ENCODE results near the gene KLHL18.

The KLHL18 gene

DNA sequence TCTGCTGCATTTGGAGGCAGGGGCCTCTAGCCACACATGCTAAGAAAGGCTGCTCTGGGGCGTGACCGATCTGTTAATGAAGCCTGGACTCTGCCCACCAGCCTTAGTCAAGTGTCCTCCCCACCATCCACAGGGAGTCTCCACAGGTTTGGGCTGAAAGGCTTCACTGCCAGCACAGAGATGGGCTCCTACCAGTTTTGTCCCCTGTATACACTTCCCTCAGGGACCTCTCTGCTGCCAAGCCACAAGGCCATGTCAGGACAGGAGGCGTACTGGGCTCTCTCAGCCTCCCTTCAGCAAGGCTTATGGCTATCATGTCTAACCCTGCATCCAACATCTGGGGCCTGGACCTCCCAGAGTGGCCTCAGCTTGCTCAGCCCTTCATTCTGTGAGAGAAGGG lies 23.6 kb upstream of the KLHL18 start:
- Histone ChIP-seq H3K27ac (ENCODE audit: low read depth, low read length) (no peak overlapping the region), H3K27me3 (ENCODE audit: control insufficient read depth, insufficient read depth, low read length) (no peaks in the 10 kb centered on the region), H3K4me3 (ENCODE audit: low read length) (no peak overlapping the region), H3K36me3 (ENCODE audit: control insufficient read depth, insufficient read depth, low read length) (no peaks in the 10 kb centered on the region), H3K9ac (ENCODE audit: low read length) (no peak overlapping the region), H3K4me1 (ENCODE audit: control insufficient read depth, insufficient read depth, low read length) (no peaks in the 10 kb centered on the region)

DNA sequence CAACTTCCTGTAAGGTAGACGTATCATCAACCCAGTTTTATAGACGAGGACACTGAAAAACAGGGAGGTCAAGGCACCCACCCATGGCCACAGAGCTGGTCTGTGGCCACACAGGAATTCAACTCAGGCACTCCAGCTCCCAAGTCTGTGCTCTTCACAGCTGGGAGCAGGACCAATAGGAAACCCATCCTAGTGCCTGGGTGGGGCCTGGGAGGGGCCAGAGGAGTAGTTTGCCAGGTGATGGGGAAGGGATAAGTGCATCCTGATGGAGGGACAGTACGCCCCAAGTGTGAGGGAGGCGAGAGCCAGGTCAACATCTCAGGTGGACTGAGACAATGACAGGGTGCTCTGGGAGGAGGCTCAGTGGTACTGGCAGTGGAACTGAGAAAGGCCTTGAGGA lies 22.1 kb upstream of the KLHL18 start:
- Histone ChIP-seq H3K4me1 (ENCODE audit: control insufficient read depth, insufficient read depth, low read length) (no peaks in the 10 kb centered on the region), H3K9ac (ENCODE audit: low read length) (no peak overlapping the region), H3K36me3 (ENCODE audit: control insufficient read depth, insufficient read depth, low read length) (no peaks in the 10 kb centered on the region), H3K27ac (ENCODE audit: low read depth, low read length) (no peak overlapping the region), H3K4me3 (ENCODE audit: low read length) (no peak overlapping the region), H3K27me3 (ENCODE audit: control insufficient read depth, insufficient read depth, low read length) (peaks cover 2% of the 10 kb centered on the region)

DNA sequence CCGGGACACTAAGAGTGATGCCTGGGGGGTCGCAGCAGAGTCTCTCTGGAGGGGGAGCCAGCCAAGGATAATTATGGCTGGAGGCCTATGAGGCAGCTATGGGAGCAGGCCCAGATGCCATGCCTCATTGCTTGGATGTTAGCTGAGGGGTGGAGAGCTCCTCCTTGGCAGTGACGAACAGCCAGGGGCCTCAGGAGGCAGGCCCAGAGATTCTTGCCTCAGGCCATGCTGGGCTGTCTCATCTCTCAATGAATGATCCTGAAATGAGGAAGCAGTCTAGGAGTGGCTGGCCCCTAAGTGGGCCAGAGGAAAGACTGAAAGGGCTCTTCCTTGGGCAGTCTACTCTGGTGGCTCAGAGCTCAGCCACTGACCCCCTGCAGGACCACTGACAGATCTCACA lies 21.4 kb upstream of the KLHL18 start:
- Histone ChIP-seq H3K36me3 (ENCODE audit: control insufficient read depth, insufficient read depth, low read length) (no peaks in the 10 kb centered on the region), H3K4me3 (ENCODE audit: low read length) (no peak overlapping the region), H3K27ac (ENCODE audit: low read depth, low read length) (no peak overlapping the region), H3K27me3 (ENCODE audit: control insufficient read depth, insufficient read depth, low read length) (peaks cover 2% of the 10 kb centered on the region), H3K4me1 (ENCODE audit: control insufficient read depth, insufficient read depth, low read length) (no peaks in the 10 kb centered on the region), H3K9ac (ENCODE audit: low read length) (no peak overlapping the region)

DNA sequence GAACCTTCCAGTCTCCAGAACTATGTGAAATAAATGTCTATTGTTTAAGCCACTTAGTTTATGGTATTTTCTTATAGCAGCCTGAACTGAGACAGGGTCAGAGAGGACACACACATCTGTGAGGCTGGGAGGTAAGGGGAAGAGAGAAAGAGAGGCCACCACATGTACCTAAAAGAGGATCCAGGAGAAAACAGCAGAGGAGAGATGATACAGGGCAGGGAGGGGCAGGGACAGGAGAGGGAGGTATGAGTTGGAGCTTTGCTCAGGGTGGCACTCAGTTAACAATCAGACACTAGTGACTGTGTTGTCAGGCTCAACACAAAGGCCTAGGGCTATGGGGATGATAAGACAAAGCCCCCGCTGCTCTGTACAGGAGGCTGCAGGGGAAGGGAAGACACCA lies 17.7 kb upstream of the KLHL18 start:
- H3K9ac ChIP-seq (ENCODE audit: low read length), result no peak overlapping the region
- no peak overlapping the region for H3K27ac ChIP-seq (ENCODE audit: low read depth, low read length)
- peaks cover 2% of the 10 kb centered on the region for H3K27me3 ChIP-seq (ENCODE audit: control insufficient read depth, insufficient read depth, low read length)
- H3K4me1 ChIP-seq (ENCODE audit: control insufficient read depth, insufficient read depth, low read length), result no peaks in the 10 kb centered on the region
- H3K4me3 ChIP-seq (ENCODE audit: low read length), result no peak overlapping the region
- no peaks in the 10 kb centered on the region for H3K36me3 ChIP-seq (ENCODE audit: control insufficient read depth, insufficient read depth, low read length)

DNA sequence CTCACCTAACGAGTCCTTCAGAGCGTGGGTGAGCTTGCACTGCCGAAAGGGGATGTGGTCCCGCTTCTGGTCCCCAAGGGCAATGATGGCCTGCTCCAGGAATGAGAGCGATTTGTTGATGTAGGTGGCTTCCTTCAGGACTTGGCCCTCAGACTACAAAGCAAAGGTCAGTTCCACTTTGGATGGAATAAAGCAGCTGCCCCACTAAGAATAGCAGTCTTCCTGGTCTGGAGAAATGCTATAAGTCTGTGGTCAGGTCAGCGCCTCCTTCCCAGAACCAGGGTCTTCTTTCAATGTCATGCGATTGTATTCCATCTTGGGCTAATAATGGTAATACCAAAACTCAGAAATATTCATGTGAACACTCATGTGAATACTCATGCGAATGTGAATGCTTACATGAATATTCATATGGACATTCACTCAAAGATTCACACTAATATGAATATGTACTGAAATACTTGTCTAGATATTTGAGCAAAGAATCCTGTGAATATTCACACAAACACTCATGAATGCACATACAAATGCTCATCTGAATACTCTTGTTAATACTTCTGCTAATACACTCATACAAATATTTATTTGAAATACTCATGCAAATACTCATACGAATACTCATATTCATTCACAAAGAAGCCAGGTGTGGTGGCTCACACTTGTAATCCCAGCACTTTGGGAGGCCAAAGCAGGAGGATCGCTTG lies 16.9 kb upstream of the KLHL18 start:
- Histone ChIP-seq H3K4me3 (ENCODE audit: low read length) (no peak overlapping the region), H3K36me3 (ENCODE audit: control insufficient read depth, insufficient read depth, low read length) (no peaks in the 10 kb centered on the region), H3K9ac (ENCODE audit: low read length) (no peak overlapping the region), H3K27me3 (ENCODE audit: control insufficient read depth, insufficient read depth, low read length) (peaks cover 2% of the 10 kb centered on the region), H3K27ac (ENCODE audit: low read depth, low read length) (no peak overlapping the region), H3K4me1 (ENCODE audit: control insufficient read depth, insufficient read depth, low read length) (no peaks in the 10 kb centered on the region)

DNA sequence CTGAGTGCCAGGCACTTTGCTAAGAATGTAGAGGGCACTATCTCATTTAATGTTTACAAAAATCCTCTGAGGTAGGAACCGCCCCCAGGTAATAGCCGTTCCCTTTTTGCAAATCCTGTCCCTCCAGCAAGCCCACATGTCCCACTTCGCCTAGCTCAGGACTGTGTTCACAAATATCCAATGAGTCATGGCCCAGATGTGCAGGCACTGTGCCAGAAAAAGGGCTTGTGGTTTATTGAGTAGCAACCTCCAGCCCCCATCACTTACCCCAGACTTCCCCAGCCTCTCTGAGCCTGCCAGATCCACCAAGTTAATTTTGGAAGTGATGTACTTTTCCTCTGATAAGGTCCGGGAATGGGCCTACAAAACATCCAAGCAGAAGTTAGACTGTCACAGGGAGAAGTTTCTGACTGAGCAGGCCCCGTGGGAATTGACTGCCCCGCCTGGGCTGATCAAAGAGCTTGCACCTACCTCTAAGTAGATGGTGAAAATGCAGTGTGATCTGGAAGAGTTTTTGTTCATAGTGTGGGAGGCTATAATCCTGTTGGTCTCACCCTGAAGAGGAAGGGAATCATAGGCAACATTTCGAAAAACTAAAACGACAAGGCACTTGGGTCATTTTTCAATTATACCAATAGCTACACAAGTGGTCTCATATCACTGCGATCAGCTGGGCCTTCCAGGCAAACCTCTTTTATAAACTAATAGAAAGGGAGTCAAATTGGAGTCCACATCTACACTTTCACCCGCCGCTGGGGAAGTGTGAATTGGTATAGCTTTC lies 15.8 kb upstream of the KLHL18 start:
- no peaks in the 10 kb centered on the region for H3K4me1 ChIP-seq (ENCODE audit: control insufficient read depth, insufficient read depth, low read length)
- H3K9ac ChIP-seq (ENCODE audit: low read length), result no peak overlapping the region
- no peak overlapping the region for H3K27ac ChIP-seq (ENCODE audit: low read depth, low read length)
- no peaks in the 10 kb centered on the region for H3K36me3 ChIP-seq (ENCODE audit: control insufficient read depth, insufficient read depth, low read length)
- H3K4me3 ChIP-seq (ENCODE audit: low read length), result no peak overlapping the region
- peaks cover 2% of the 10 kb centered on the region for H3K27me3 ChIP-seq (ENCODE audit: control insufficient read depth, insufficient read depth, low read length)

DNA sequence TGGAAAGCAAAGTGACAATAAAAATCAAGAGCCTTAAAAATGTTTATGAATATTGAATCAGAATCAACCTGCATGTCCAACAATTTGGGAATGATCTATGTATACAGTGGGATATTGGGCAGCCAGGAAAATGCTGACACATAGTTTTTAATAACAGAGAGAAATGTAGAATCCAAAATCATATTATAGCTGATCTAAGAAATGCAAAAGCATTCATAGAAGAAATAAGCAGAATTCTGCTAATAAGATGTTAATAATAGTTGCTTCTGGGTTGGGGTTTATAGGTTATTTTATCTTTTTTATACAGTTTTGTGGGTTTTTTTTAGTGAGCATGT lies 15.3 kb upstream of the KLHL18 start:
- H3K27me3 ChIP-seq (ENCODE audit: control insufficient read depth, insufficient read depth, low read length), result peaks cover 2% of the 10 kb centered on the region
- H3K4me3 ChIP-seq (ENCODE audit: low read length), result no peak overlapping the region
- H3K27ac ChIP-seq (ENCODE audit: low read depth, low read length), result no peak overlapping the region
- H3K9ac ChIP-seq (ENCODE audit: low read length), result no peak overlapping the region
- H3K36me3 ChIP-seq (ENCODE audit: control insufficient read depth, insufficient read depth, low read length), result no peaks in the 10 kb centered on the region
- no peaks in the 10 kb centered on the region for H3K4me1 ChIP-seq (ENCODE audit: control insufficient read depth, insufficient read depth, low read length)

DNA sequence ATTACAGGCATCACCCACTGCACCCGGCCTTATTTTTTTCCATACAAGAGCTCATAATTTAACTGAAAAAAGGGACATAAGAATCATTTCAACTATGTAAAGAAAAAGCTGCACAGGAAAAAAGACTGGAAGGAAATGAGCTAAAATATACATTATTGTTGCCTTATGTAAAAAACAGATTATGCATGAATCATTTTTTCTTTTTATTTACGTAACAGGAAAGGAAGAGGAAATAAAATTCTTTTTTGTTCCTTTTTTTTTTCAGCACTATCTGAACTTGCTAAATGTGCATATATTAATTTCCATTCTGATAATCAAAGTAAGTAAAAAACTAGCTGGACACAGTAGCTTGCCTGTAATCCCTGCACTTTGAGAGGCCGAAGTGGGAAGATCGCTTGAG lies 12.2 kb upstream of the KLHL18 start:
- H3K27me3 ChIP-seq (ENCODE audit: control insufficient read depth, insufficient read depth, low read length), result no peaks in the 10 kb centered on the region
- no peak overlapping the region for H3K9ac ChIP-seq (ENCODE audit: low read length)
- H3K27ac ChIP-seq (ENCODE audit: low read depth, low read length), result no peak overlapping the region
- no peaks in the 10 kb centered on the region for H3K36me3 ChIP-seq (ENCODE audit: control insufficient read depth, insufficient read depth, low read length)
- no peak overlapping the region for H3K4me3 ChIP-seq (ENCODE audit: low read length)
- H3K4me1 ChIP-seq (ENCODE audit: control insufficient read depth, insufficient read depth, low read length), result no peaks in the 10 kb centered on the region

DNA sequence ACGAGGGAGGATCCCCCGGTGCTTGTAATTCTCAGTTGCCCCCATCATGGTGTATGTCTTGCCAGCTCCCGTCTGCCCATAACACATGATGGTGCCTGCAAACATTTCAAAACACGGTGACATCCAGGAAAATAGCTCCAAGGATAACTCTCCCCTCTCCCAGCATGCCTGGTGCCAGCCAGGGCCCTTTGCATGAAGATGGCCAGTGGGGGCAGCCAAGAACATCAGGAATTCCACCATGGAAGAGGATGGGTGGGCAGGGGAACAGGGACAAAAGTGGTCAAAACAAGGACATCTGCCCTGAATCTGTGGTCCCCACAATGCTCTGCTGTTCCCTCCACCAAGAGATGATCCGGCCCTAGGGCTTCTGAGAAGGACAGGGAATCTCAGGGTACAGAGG lies 9.2 kb upstream of the KLHL18 start:
- Histone ChIP-seq H3K27ac (ENCODE audit: low read depth, low read length) (no peak overlapping the region), H3K4me1 (ENCODE audit: control insufficient read depth, insufficient read depth, low read length) (no peaks in the 10 kb centered on the region), H3K27me3 (ENCODE audit: control insufficient read depth, insufficient read depth, low read length) (no peaks in the 10 kb centered on the region), H3K9ac (ENCODE audit: low read length) (no peak overlapping the region), H3K36me3 (ENCODE audit: control insufficient read depth, insufficient read depth, low read length) (no peaks in the 10 kb centered on the region), H3K4me3 (ENCODE audit: low read length) (no peak overlapping the region)

DNA sequence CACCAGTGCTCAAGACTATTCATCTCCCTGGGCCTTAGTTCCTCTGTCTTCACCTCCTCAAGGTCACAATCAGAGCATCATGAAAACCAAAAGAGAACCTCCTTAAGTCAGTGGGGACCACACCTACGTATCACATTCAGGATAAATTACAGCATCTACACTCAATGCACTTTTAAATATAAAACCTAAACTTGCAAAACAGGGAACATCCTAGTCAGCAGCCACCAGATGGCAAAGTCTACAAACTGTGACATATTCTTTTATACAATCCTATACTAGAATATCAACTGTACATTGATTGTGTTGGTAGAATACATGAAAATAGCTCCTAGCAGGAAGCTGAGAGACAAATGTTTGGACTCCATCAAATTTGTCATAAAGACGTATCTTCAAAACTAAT lies 8.1 kb upstream of the KLHL18 start:
- Histone ChIP-seq H3K27me3 (ENCODE audit: control insufficient read depth, insufficient read depth, low read length) (no peaks in the 10 kb centered on the region), H3K9ac (ENCODE audit: low read length) (no peak overlapping the region), H3K4me3 (ENCODE audit: low read length) (no peak overlapping the region), H3K27ac (ENCODE audit: low read depth, low read length) (no peak overlapping the region), H3K4me1 (ENCODE audit: control insufficient read depth, insufficient read depth, low read length) (no peaks in the 10 kb centered on the region), H3K36me3 (ENCODE audit: control insufficient read depth, insufficient read depth, low read length) (no peaks in the 10 kb centered on the region)

DNA sequence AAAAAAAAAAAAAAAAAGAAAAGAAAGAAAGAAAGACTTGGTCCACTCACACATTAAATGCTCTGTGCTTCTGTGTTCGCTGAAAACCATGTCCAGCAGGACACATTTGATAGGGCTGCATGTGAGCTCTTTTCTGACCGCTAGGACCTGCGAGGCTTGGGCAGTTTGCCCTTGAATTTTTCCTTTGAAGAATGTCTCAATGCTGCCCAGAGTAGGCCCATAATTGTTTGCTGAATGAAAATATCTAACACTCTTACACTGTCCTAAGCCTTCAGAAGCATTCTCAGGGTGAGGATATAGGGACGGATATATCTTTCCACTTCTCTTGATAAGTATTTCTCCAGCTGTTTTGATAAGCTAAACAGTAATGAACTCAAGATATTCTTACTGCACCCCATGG lies 6.2 kb upstream of the KLHL18 start:
- Histone ChIP-seq H3K4me3 (ENCODE audit: low read length) (no peak overlapping the region), H3K4me1 (ENCODE audit: control insufficient read depth, insufficient read depth, low read length) (no peaks in the 10 kb centered on the region), H3K9ac (ENCODE audit: low read length) (no peak overlapping the region), H3K36me3 (ENCODE audit: control insufficient read depth, insufficient read depth, low read length) (no peaks in the 10 kb centered on the region), H3K27ac (ENCODE audit: low read depth, low read length) (no peak overlapping the region), H3K27me3 (ENCODE audit: control insufficient read depth, insufficient read depth, low read length) (no peaks in the 10 kb centered on the region)

DNA sequence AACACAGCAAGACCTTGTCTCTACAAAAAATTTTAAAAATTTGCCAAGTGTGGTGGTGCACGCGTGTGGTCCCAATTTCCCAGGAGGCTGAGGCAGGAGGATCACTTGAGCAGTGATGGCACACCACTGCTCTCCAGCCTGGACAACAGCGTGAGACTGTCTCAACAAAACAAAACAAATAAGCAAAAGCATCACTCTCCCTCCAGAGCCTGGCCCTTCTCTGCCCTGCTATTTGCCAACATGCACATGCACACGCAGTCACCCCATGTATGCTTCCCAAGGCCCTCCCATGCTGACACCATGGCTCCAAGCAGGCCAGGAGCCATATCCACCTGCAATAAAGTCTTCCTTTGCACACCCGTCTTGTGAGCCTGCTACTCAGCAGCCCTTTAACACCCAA lies 2.2 kb upstream of the KLHL18 start:
- Histone ChIP-seq H3K27ac (ENCODE audit: low read depth, low read length) (no peak overlapping the region), H3K27me3 (ENCODE audit: control insufficient read depth, insufficient read depth, low read length) (no peaks in the 10 kb centered on the region), H3K4me3 (ENCODE audit: low read length) (no peak overlapping the region), H3K4me1 (ENCODE audit: control insufficient read depth, insufficient read depth, low read length) (peaks cover 9% of the 10 kb centered on the region), H3K36me3 (ENCODE audit: control insufficient read depth, insufficient read depth, low read length) (no peaks in the 10 kb centered on the region), H3K9ac (ENCODE audit: low read length) (no peak overlapping the region)

DNA sequence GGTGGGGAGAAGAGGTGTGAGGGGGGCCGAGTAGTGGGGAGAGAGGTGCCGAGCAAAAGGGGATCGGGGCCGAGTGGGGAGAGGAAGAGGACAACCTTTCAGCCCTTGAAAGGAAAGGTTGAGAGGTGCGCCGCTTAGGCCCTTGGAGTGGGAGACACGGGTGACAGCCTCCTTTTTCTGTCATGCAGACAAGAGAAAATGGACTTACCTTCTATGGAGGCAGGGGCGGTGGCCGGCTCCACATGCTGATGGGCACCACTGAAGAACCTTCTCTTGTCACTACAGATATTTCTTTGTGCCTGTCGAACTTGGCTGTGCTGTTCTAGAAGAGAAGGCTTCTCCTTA lies 421 bp downstream of the KLHL18 start:
- H3K27me3 ChIP-seq (ENCODE audit: control insufficient read depth, insufficient read depth, low read length), result no peaks in the 10 kb centered on the region
- peak overlapping the region; percentile 98 for H3K27ac ChIP-seq (ENCODE audit: low read depth, low read length)
- peak overlapping the region; percentile 95 for H3K4me3 ChIP-seq (ENCODE audit: low read length)
- peaks cover 9% of the 10 kb centered on the region for H3K4me1 ChIP-seq (ENCODE audit: control insufficient read depth, insufficient read depth, low read length)
- no peaks in the 10 kb centered on the region for H3K36me3 ChIP-seq (ENCODE audit: control insufficient read depth, insufficient read depth, low read length)
- peak overlapping the region; percentile 86 for H3K9ac ChIP-seq (ENCODE audit: low read length)
